Panc1 (cell line): ENCODE results near the gene ZNF580. TPM values are rescaled to one million over a fixed set of nuclear protein-coding genes. Genes with fewer than 3 reads are reported as not detected.
A peak's percentile ranks its signal among the peaks of the same experiment; 100 is the strongest.

Experiments used
- ATAC-seq: fragments of 200-7000 bp; cut with Tn5 transposase; 2 replicates; pipeline ENCODE4 v1.9.1; 2020; ENCODE audit warnings: mild to moderate bottlenecking, moderate library complexity
- BruUV-seq: library from RNA; stranded (reverse); fragments of 400-500 nt; replicated peaks from 2 replicates; lab custom pipeline; 2021; lab: Mats Ljungman, UMichigan
- CTCF ChIA-PET: fragments of 300-600 bp; sonication (Branson Sonifier 250); formaldehyde crosslinking; loops from one replicate; lab custom pipeline; 2022; ENCODE audit warnings: antibody characterized with exemption; lab: Charles Lee
- POLR2A ChIA-PET: fragments of 300-600 bp; sonication (Branson Sonifier 250); formaldehyde crosslinking; loops from one replicate; lab custom pipeline; 2022; ENCODE audit warnings: antibody characterized with exemption; lab: Charles Lee
- DNase-seq: peaks from one replicate; pipeline ENCODE4 v3.0.0-alpha.2; 2010; ENCODE audit warnings: low read depth, low spot score
- H3K27ac ChIP-seq: 2 replicates; pipeline ENCODE4 v1.5.1; 2011; ENCODE audit warnings: mild to moderate bottlenecking, low read length, inconsistent platforms
- H3K27me3 ChIP-seq: fragments of 200-500 bp; sonication (Bioruptor generic); 2 replicates; pipeline ENCODE4 v1.6.0; 2014; ENCODE audit warnings: low read length, inconsistent platforms; ENCODE audit not compliant: control insufficient read depth, insufficient read depth
- H3K36me3 ChIP-seq: fragments of 200-500 bp; sonication (Bioruptor generic); 2 replicates; pipeline ENCODE4 v1.5.1; 2014; ENCODE audit warnings: inconsistent platforms, mild to moderate bottlenecking, low read length, moderate library complexity; ENCODE audit not compliant: control insufficient read depth, insufficient read depth
- H3K4me1 ChIP-seq: 2 replicates; pipeline ENCODE4 v1.5.1; 2011; ENCODE audit warnings: inconsistent platforms, mild to moderate bottlenecking, low read length, moderate library complexity; ENCODE audit not compliant: control insufficient read depth, insufficient read depth
- H3K4me3 ChIP-seq, 2 experiments: 2 replicates each; pipeline ENCODE4 v1.5.1; 2011 to 2012; ENCODE audit warnings: low read depth in 2 of 2, low read length in 2 of 2, mild to moderate bottlenecking in 2 of 2, inconsistent platforms in 1 of 2, moderate library complexity in 1 of 2
- H3K9me3 ChIP-seq: fragments of 200-500 bp; sonication (Bioruptor generic); 2 replicates; pipeline ENCODE4 v1.5.1; 2014; ENCODE audit warnings: low read depth, mild to moderate bottlenecking, inconsistent platforms, low read length, moderate library complexity; ENCODE audit not compliant: control insufficient read depth, insufficient read depth
- POLR2AphosphoS5 ChIP-seq: IDR thresholded peaks from 2 replicates; pipeline ENCODE4 v1.6.1; 2012; ENCODE audit warnings: mild to moderate bottlenecking, low read depth, low read length, moderate library complexity
- SIN3A ChIP-seq: IDR thresholded peaks from 2 replicates; pipeline ENCODE4 v1.6.1; 2012; ENCODE audit warnings: low read depth, mild to moderate bottlenecking, low read length, moderate library complexity, borderline replicate concordance; ENCODE audit not compliant: insufficient read depth
- TCF7L2 ChIP-seq: IDR thresholded peaks from 2 replicates; pipeline ENCODE4 v1.6.1; 2011; ENCODE audit warnings: mild to moderate bottlenecking, low read depth, low read length, inconsistent platforms
- in situ Hi-C: cut with HindIII; loops from 2 replicates; pipeline ENCODE4 v1.10.0; 2016; ENCODE audit warnings: low sequenced_read_pairs, low pct_unique_long_range_greater_than_20kb
- intact Hi-C: fragments of 100-400 bp; cut with micrococcal nuclease; formaldehyde crosslinking; loops from one replicate; pipeline ENCODE4 v1.10.0; 2022; ENCODE audit not compliant: unreplicated experiment
- total RNA-seq: library from RNA; stranded (reverse); gene quantifications from one replicate; pipeline ENCODE4 v1.2.1, GENCODE V29; 2021; ENCODE audit not compliant: unreplicated experiment
- TF ChIP-seq, protein P1 (sequence below): fragments of 450-650 bp; IDR thresholded peaks from 2 replicates; pipeline ENCODE4 v1.5.1; 2017; ENCODE audit warnings: mild to moderate bottlenecking
- TF ChIP-seq, protein P2 (sequence below), 2 experiments: IDR thresholded peaks; 2 replicates each; pipeline ENCODE4 v1.6.1; 2011 to 2012; ENCODE audit warnings: low read depth in 2 of 2, control low read depth in 1 of 2, low read length in 1 of 2, mild to moderate bottlenecking in 1 of 2, moderate library complexity in 1 of 2; ENCODE audit not compliant: insufficient read depth in 1 of 2

Gene ZNF580
- total RNA-seq, 1 experiment from 2014 or later = 58.0 TPM

GRCh38 chr19:55690109-55690768, 49.4 kb downstream of the ZNF580 start:
- BruUV-seq = no TSS peak
- Histone ChIP-seq H3K36me3 (no peaks in the 10 kb centered on the region; the same call in none of the 2 replicates), H3K4me1 (peaks cover 3% of the 10 kb centered on the region; the same call in 1 of the 2 replicates), H3K9me3 (no peaks in the 10 kb centered on the region), H3K27me3 (no peaks in the 10 kb centered on the region), H3K4me3 (no peak overlapping the region), H3K27ac (no peak overlapping the region)
- CTCF ChIA-PET = no interaction called here
- 0 out of 2 replicates have a peak, but pooled peaks have one; percentile 4 for ATAC-seq
- intact Hi-C loops = no loop called here
- POLR2A ChIA-PET = interaction anchor here (0.6 kb wide), 1 partner anchor 16 kb away, joined by 4 read pairs; no protein-coding TSS in a partner anchor
- in situ Hi-C loops = no loop called here
- no peak for DNase-seq
- TF ChIP-seq, protein P1, sequence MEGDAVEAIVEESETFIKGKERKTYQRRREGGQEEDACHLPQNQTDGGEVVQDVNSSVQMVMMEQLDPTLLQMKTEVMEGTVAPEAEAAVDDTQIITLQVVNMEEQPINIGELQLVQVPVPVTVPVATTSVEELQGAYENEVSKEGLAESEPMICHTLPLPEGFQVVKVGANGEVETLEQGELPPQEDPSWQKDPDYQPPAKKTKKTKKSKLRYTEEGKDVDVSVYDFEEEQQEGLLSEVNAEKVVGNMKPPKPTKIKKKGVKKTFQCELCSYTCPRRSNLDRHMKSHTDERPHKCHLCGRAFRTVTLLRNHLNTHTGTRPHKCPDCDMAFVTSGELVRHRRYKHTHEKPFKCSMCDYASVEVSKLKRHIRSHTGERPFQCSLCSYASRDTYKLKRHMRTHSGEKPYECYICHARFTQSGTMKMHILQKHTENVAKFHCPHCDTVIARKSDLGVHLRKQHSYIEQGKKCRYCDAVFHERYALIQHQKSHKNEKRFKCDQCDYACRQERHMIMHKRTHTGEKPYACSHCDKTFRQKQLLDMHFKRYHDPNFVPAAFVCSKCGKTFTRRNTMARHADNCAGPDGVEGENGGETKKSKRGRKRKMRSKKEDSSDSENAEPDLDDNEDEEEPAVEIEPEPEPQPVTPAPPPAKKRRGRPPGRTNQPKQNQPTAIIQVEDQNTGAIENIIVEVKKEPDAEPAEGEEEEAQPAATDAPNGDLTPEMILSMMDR = no peak
- TF ChIP-seq SIN3A = no peak
- TF ChIP-seq POLR2AphosphoS5 = no peak
- TF ChIP-seq, protein P2, sequence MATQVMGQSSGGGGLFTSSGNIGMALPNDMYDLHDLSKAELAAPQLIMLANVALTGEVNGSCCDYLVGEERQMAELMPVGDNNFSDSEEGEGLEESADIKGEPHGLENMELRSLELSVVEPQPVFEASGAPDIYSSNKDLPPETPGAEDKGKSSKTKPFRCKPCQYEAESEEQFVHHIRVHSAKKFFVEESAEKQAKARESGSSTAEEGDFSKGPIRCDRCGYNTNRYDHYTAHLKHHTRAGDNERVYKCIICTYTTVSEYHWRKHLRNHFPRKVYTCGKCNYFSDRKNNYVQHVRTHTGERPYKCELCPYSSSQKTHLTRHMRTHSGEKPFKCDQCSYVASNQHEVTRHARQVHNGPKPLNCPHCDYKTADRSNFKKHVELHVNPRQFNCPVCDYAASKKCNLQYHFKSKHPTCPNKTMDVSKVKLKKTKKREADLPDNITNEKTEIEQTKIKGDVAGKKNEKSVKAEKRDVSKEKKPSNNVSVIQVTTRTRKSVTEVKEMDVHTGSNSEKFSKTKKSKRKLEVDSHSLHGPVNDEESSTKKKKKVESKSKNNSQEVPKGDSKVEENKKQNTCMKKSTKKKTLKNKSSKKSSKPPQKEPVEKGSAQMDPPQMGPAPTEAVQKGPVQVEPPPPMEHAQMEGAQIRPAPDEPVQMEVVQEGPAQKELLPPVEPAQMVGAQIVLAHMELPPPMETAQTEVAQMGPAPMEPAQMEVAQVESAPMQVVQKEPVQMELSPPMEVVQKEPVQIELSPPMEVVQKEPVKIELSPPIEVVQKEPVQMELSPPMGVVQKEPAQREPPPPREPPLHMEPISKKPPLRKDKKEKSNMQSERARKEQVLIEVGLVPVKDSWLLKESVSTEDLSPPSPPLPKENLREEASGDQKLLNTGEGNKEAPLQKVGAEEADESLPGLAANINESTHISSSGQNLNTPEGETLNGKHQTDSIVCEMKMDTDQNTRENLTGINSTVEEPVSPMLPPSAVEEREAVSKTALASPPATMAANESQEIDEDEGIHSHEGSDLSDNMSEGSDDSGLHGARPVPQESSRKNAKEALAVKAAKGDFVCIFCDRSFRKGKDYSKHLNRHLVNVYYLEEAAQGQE (IDR thresholded peaks at IDR 0.05; ENCODE audit: insufficient read depth in 1 of 2, low read depth in 2 of 2, low read length in 1 of 2) = no peak
- TF ChIP-seq TCF7L2 = no peak

GRCh38 chr19:55690769-55691545, 50.2 kb downstream of the ZNF580 start:
- ATAC-seq (no peak), DNase-seq (no peak)
- Histone ChIP-seq H3K4me1 (peaks cover 3% of the 10 kb centered on the region; the same call in 1 of the 2 replicates), H3K36me3 (peaks cover 2% of the 10 kb centered on the region), H3K4me3 (no peak overlapping the region), H3K27ac (no peak overlapping the region), H3K27me3 (no peaks in the 10 kb centered on the region), H3K9me3 (no peaks in the 10 kb centered on the region)
- TF ChIP-seq TCF7L2 = no peak
- ChIA-PET CTCF (interaction anchor here (0.7 kb wide), 1 partner anchor 86 kb away, joined by 14 read pairs; no protein-coding TSS in a partner anchor), POLR2A (interaction anchor here (0.6 kb wide), 1 partner anchor 390 kb away, joined by 3 read pairs; no protein-coding TSS in a partner anchor)
- BruUV-seq = no TSS peak
- intact Hi-C loops (no loop called here), in situ Hi-C loops (no loop called here)
